ENCODE results near the gene GFI1. TPM values are rescaled to one million over a fixed set of nuclear protein-coding genes. Genes with fewer than 3 reads are reported as not detected.

The GFI1 gene
- total RNA-seq, 4 donors from 2014 or later = not detected

GRCh38 chr1:92430030-92430429, 56.7 kb downstream of the GFI1 start:
- Histone ChIP-seq H3K4me3 (no peak overlapping the region), H3K27me3 (no peaks in the 10 kb centered on the region), H3K27ac (no peak overlapping the region), H3K9me3 (no peaks in the 10 kb centered on the region), H3K36me3 (no peaks in the 10 kb centered on the region), H3K4me1 (no peaks in the 10 kb centered on the region)
- DNase-seq = no peak
- in situ Hi-C loops (cut with MboI; ENCODE audit: low sequenced_read_pairs in 4 of 4) = no loop called here
- no peak for ATAC-seq
- intact Hi-C loops (cut with DNase I; ENCODE audit: low total_unique reads) = no loop called here
- TF ChIP-seq POLR2A (IDR thresholded peaks at IDR 0.05) (no peak), CTCF (IDR thresholded peaks at IDR 0.05 in 4 of 5, conservative IDR thresholded peaks at IDR 0.05 in 1 of 5) (no peak)

GRCh38 chr1:92425617-92426016, 61.1 kb downstream of the GFI1 start:
- no peaks in the 10 kb centered on the region for H3K27me3 ChIP-seq
- no peak for TF ChIP-seq CTCF (IDR thresholded peaks at IDR 0.05 in 4 of 5, conservative IDR thresholded peaks at IDR 0.05 in 1 of 5)
- TF ChIP-seq POLR2A (IDR thresholded peaks at IDR 0.05) = no peak
- no peaks in the 10 kb centered on the region for H3K4me1 ChIP-seq
- no peaks in the 10 kb centered on the region for H3K9me3 ChIP-seq
- intact Hi-C loops (cut with DNase I; ENCODE audit: low total_unique reads) (no loop called here), in situ Hi-C loops (cut with MboI; ENCODE audit: low sequenced_read_pairs in 4 of 4) (no loop called here)
- no peak overlapping the region for H3K27ac ChIP-seq
- ATAC-seq (no peak), DNase-seq (no peak)
- no peak overlapping the region for H3K4me3 ChIP-seq
- H3K36me3 ChIP-seq = no peaks in the 10 kb centered on the region

Other genes with a start within 250 kb of the GFI1 start
- 1 to 10 TPM; 2.6 to 9.5 (median 5.2) TPM for gene GLMN, start 187.9 kb downstream of the GFI1 start, total RNA-seq
- gene RPAP2, start 187.9 kb downstream of the GFI1 start, total RNA-seq = 10 to 100 TPM; 11.4 to 19.1 (median 14.7) TPM

Data from gastrocnemius medialis (tissue), 4 donors.